ENCODE results near the gene TYMS. TPM values are rescaled to one million over a fixed set of nuclear protein-coding genes. Genes with fewer than 3 reads are reported as not detected.

Gene TYMS
- total RNA-seq, result 7.1 and 69.6 TPM in 2 replicates

DNA sequence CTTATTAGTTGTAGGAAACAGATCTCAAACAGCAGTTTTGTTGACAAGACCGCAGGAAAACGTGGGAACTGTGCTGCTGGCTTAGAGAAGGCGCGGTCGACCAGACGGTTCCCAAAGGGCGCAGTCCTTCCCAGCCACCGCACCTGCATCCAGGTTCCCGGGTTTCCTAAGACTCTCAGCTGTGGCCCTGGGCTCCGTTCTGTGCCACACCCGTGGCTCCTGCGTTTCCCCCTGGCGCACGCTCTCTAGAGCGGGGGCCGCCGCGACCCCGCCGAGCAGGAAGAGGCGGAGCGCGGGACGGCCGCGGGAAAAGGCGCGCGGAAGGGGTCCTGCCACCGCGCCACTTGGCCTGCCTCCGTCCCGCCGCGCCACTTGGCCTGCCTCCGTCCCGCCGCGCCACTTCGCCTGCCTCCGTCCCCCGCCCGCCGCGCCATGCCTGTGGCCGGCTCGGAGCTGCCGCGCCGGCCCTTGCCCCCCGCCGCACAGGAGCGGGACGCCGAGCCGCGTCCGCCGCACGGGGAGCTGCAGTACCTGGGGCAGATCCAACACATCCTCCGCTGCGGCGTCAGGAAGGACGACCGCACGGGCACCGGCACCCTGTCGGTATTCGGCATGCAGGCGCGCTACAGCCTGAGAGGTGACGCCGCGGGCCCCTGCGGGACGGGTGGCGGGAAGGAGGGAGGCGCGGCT, at the start of gene TYMS:
Gene TYMS (plus strand): TSS at position 343 of the 690 bp plus-strand sequence. CDS start 90 bp downstream, at position 433.

DNA sequence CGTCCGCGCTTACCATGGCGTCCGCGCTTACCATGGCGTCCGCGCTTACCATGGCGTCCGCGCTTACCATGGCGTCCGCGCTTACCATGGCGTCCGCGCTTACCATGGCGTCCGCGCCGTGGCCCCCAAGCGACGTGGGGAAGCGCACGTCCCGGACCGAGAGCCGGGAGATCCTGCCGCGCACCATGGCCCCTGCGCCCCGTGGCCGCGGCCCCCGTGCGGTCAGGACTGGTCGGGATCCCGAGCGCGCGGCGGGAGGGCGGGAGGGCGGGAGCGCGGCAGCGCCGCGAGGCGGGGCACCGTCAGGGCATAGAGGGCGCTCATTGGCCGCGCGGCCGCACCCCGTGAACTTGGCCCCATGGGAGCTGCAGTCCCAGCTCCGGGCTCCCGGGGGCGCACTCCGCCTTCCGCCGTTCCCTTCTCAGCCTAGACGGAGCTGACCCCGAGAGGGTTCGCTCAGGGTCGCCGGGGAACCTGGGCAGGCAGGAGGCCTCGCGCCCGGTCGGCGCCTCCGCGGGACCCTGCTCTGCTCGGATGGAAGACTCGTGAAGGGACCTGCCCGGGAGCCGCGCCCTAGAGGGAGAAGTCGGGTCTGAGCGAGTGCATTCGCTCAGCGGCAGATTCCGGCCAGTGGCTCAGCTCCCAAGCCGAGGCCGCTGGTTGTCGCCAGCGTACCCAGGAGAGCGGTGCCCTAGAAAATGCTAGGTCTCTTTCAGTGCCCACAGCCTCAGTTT, 55.1 kb downstream of the TYMS start, which contains the start of gene ENOSF1:
Gene ENOSF1 (minus strand): TSS at position 230 of the 734 bp plus-strand sequence. CDS start 43 bp downstream, at position 187.

Other genes starting within 250 kb of the TYMS start
- 1.6 and 9.4 TPM in 2 replicates for gene COLEC12, start 157.0 kb upstream of the TYMS start, total RNA-seq
- gene CETN1, start 77.3 kb upstream of the TYMS start, total RNA-seq, result not detected in 2 replicates
- 3.3 TPM in 1 of 2 replicates, not detected in the other for gene CLUL1, start 60.7 kb upstream of the TYMS start, total RNA-seq
- 27.3 and 31.3 TPM in 2 replicates for gene ENOSF1, start 55.0 kb downstream of the TYMS start, total RNA-seq
- 116 and 134 TPM in 2 replicates for gene YES1, start 154.6 kb downstream of the TYMS start, total RNA-seq
- 4.6 TPM in 1 of 2 replicates, not detected in the other for gene ADCYAP1, start 247.2 kb downstream of the TYMS start, total RNA-seq